Glutamatergic neuron (in vitro differentiated cells): ENCODE data around the gene LRFN3. TPM values are rescaled to one million over a fixed set of nuclear protein-coding genes. Genes with fewer than 3 reads are reported as not detected.

Source experiments
- DNase-seq: peaks from one replicate; pipeline ENCODE4 v3.0.0; 2022
- H3K27ac Mint-ChIP-seq: one replicate; pipeline ENCODE4 v1.8.0; 2020; ENCODE audit warnings: mild to moderate bottlenecking, mixed read lengths, inconsistent platforms; ENCODE audit not compliant: unreplicated experiment
- H3K27me3 Mint-ChIP-seq: one replicate; pipeline ENCODE4 v1.8.0; 2020; ENCODE audit warnings: mild to moderate bottlenecking, moderate library complexity, mixed read lengths, inconsistent platforms; ENCODE audit not compliant: unreplicated experiment
- H3K36me3 Mint-ChIP-seq: one replicate; pipeline ENCODE4 v1.8.0; 2020; ENCODE audit warnings: mild to moderate bottlenecking, mixed read lengths, inconsistent platforms; ENCODE audit not compliant: unreplicated experiment
- H3K4me1 Mint-ChIP-seq: one replicate; pipeline ENCODE4 v1.8.0; 2020; ENCODE audit warnings: mild to moderate bottlenecking, low read depth, mixed read lengths, inconsistent platforms; ENCODE audit not compliant: unreplicated experiment
- H3K4me3 Mint-ChIP-seq: one replicate; pipeline ENCODE4 v1.8.0; 2020; ENCODE audit warnings: mild to moderate bottlenecking, mixed read lengths, inconsistent platforms; ENCODE audit not compliant: unreplicated experiment
- H3K9me3 Mint-ChIP-seq: one replicate; pipeline ENCODE4 v1.8.0; 2020; ENCODE audit warnings: mild to moderate bottlenecking, moderate library complexity, mixed read lengths, inconsistent platforms; ENCODE audit not compliant: unreplicated experiment
- total RNA-seq: library from RNA; stranded (reverse); fragmentation: NEBNext Ultra II Directional; extraction: Animal tissue kit (Norgen Biotek cat#: 25700); gene quantifications from one replicate; pipeline ENCODE4 v1.2.1, GENCODE V29; 2021; ENCODE audit not compliant: unreplicated experiment
- TF ChIP-seq, protein P1 (sequence below): fragments of 200-600 bp; sonication (generic); IDR thresholded peaks from one replicate; pipeline ENCODE4 v1.5.0; 2021; ENCODE audit not compliant: partially characterized antibody, unreplicated experiment

LRFN3 gene
- total RNA-seq, 1 donor from 2014 or later: 40.6 TPM

DNA sequence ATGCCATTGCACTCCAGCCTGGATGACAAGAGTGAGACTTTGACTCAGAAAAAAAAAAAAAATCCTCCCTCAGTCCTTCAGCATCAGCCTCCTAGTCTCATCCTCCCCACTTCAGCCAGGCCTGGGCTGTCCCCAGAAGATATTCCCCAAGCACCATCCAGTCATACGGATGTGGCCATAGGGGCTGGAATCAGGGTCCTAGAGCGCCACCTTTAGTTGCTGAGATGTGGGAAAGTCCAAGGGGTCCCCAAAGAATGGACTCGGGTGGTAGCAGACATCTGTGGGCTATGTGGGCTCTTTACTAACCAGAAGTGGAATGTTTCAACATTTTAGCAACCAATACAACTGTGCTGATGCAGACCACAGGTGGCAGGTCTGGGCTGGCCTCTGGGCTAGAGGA, 25.0 kb upstream of the LRFN3 start:
- Mint-ChIP-seq H3K4me1 (no peaks in the 10 kb centered on the region), H3K27ac (no peak overlapping the region), H3K9me3 (peaks cover 1% of the 10 kb centered on the region), H3K27me3 (peaks cover 3% of the 10 kb centered on the region), H3K36me3 (no peaks in the 10 kb centered on the region), H3K4me3 (no peak overlapping the region)
- TF ChIP-seq, protein P1, sequence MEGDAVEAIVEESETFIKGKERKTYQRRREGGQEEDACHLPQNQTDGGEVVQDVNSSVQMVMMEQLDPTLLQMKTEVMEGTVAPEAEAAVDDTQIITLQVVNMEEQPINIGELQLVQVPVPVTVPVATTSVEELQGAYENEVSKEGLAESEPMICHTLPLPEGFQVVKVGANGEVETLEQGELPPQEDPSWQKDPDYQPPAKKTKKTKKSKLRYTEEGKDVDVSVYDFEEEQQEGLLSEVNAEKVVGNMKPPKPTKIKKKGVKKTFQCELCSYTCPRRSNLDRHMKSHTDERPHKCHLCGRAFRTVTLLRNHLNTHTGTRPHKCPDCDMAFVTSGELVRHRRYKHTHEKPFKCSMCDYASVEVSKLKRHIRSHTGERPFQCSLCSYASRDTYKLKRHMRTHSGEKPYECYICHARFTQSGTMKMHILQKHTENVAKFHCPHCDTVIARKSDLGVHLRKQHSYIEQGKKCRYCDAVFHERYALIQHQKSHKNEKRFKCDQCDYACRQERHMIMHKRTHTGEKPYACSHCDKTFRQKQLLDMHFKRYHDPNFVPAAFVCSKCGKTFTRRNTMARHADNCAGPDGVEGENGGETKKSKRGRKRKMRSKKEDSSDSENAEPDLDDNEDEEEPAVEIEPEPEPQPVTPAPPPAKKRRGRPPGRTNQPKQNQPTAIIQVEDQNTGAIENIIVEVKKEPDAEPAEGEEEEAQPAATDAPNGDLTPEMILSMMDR: no peak
- no peak for DNase-seq

DNA sequence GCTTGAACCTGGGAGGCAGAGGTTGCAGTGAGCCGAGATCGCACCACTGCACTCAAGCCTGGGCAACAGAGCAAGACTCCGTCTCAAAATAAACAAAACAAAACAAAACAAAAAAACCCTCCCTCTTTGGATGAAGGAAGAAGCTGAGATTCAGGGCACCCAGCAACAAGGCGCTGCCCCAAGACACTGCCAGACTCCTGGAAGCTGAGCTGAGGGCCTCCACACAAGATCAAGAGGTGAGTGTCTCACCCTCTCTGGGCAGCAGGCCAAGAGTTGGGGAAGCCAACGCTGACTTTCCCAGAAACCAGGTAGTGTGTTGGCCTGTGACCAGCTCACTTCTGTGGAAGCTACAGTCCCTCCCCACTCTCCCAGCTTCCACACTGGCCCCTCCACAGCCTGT, 24.4 kb upstream of the LRFN3 start:
- TF ChIP-seq, protein P1: no peak
- Mint-ChIP-seq H3K4me1 (no peaks in the 10 kb centered on the region), H3K36me3 (no peaks in the 10 kb centered on the region), H3K27ac (no peak overlapping the region), H3K9me3 (peaks cover 1% of the 10 kb centered on the region), H3K4me3 (no peak overlapping the region), H3K27me3 (peaks cover 3% of the 10 kb centered on the region)
- DNase-seq: no peak

DNA sequence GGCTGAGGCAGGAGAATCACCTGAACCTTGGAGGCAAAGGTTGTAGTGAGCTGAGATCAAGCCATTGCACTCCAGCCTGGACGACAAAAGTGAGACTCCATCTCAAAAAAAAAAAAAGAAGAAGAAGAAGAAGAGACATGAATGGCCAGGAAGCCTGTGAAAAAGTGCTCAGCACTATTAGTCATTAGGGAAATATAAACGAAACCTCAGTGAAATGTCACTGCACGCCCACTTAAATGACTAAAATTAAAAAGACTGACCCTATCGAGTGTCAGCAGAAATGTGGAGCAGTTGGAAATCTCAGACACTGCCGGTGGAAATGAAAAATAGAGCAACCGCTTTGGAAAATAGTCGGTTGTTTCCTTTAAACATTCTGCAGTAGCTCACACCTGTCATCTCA, 22.6 kb upstream of the LRFN3 start:
- no peaks in the 10 kb centered on the region for H3K36me3 Mint-ChIP-seq
- H3K4me1 Mint-ChIP-seq: no peaks in the 10 kb centered on the region
- no peaks in the 10 kb centered on the region for H3K9me3 Mint-ChIP-seq
- TF ChIP-seq, protein P1: no peak
- H3K27ac Mint-ChIP-seq: no peak overlapping the region
- no peak overlapping the region for H3K4me3 Mint-ChIP-seq
- DNase-seq: no peak
- peaks cover 1% of the 10 kb centered on the region for H3K27me3 Mint-ChIP-seq

DNA sequence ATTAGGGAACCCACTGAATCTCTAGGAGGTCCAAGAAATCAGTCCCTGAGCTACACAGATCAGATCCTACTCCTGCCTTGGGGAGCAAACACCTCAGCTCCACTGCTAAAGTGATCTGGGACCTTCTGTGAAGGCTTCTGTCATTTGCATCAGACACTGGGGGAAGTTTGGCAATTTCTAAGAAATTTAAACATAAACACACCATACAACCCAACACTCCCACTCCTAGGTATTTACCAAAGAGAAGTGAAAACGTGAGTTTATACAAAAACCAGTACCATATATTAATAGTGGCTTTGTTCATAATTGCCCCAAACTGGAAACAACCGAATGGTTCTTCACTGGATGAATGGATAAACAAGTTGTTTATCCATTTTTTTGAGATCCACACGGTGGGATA, 20.7 kb upstream of the LRFN3 start:
- Mint-ChIP-seq H3K27me3 (peaks cover 1% of the 10 kb centered on the region), H3K27ac (no peak overlapping the region), H3K9me3 (no peaks in the 10 kb centered on the region), H3K36me3 (no peaks in the 10 kb centered on the region), H3K4me1 (no peaks in the 10 kb centered on the region), H3K4me3 (no peak overlapping the region)
- TF ChIP-seq, protein P1: no peak
- DNase-seq: no peak

DNA sequence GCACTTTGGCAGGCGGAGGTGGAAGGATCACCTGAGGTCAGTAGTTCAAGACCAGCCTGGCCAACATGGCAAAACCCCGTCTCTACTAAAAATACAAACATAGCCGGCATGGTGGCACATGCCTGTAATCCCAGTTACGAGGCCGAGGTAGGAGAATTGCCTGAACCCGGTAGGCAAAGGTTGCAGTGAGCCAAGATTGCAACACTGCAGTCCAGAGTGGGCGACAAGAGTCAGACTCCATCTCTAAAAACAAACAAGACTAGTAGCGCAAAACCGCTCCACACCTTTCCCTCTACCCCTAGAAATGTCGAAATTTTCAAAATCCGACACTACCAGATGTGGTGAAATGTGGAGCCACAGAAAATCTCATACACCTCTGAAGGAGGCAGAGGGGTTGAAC, 16.9 kb upstream of the LRFN3 start:
- no peak for DNase-seq
- no peak overlapping the region for H3K27ac Mint-ChIP-seq
- no peaks in the 10 kb centered on the region for H3K36me3 Mint-ChIP-seq
- no peaks in the 10 kb centered on the region for H3K9me3 Mint-ChIP-seq
- peaks cover 1% of the 10 kb centered on the region for H3K27me3 Mint-ChIP-seq
- no peaks in the 10 kb centered on the region for H3K4me1 Mint-ChIP-seq
- no peak overlapping the region for H3K4me3 Mint-ChIP-seq
- TF ChIP-seq, protein P1: no peak
